ENCODE results near the gene PYGB.
A peak's percentile ranks its signal among the peaks of the same experiment; 100 is the strongest.

Gene PYGB

GRCh38 chr20:25283221-25283951 is 35.5 kb downstream of the PYGB start:
- no peak for DNase-seq (ENCODE audit: low spot score)

GRCh38 chr20:25284131-25284601 is 36.3 kb downstream of the PYGB start:
- DNase-seq (ENCODE audit: low spot score), result no peak

- no peak for DNase-seq (ENCODE audit: low spot score)
Measured at GRCh38 chr20:25285091-25285647, 37.3 kb downstream of the PYGB start.

GRCh38 chr20:25285856-25286798 is 38.2 kb downstream of the PYGB start:
- no peak for DNase-seq (ENCODE audit: low spot score)

- DNase-seq (ENCODE audit: low spot score), result no peak
Measured at GRCh38 chr20:25286917-25287316, 39.0 kb downstream of the PYGB start.

GRCh38 chr20:25287631-25288290 is 39.9 kb downstream of the PYGB start:
- DNase-seq (ENCODE audit: low spot score), result no peak

GRCh38 chr20:25288291-25289181 is 40.7 kb downstream of the PYGB start:
- DNase-seq (ENCODE audit: low spot score), result no peak

GRCh38 chr20:25289886-25290597 is 42.2 kb downstream of the PYGB start:
- no peak for DNase-seq (ENCODE audit: low spot score)

- no peak for DNase-seq (ENCODE audit: low spot score)
Measured at GRCh38 chr20:25290646-25291431, 43.0 kb downstream of the PYGB start.

GRCh38 chr20:25291432-25292133 is 43.7 kb downstream of the PYGB start:
- DNase-seq (ENCODE audit: low spot score), result no peak

- no peak for DNase-seq (ENCODE audit: low spot score)
Measured at GRCh38 chr20:25292176-25292891, 44.4 kb downstream of the PYGB start.

- no peak for DNase-seq (ENCODE audit: low spot score)
Measured at GRCh38 chr20:25293507-25293906, 45.6 kb downstream of the PYGB start.

GRCh38 chr20:25293910-25294458 is 46.1 kb downstream of the PYGB start:
- DNase-seq (ENCODE audit: low spot score), result no peak

- peak; percentile 82 for DNase-seq (ENCODE audit: low spot score)
Measured at GRCh38 chr20:25294459-25295385, 46.8 kb downstream of the PYGB start.

GRCh38 chr20:25295386-25296093 is 47.7 kb downstream of the PYGB start:
- peak; percentile 53 for DNase-seq (ENCODE audit: low spot score)
